ENCODE data around the gene GPRIN2.

The GPRIN2 gene

GRCh38 chr10:46523119-46523961 is 33.1 kb downstream of the GPRIN2 start:
- no peak for TF ChIP-seq CTCF (IDR thresholded peaks at IDR 0.05; ENCODE audit: low read length, missing control alignments)
- peak; percentile 50 for DNase-seq (ENCODE audit: low read depth)

GRCh38 chr10:46522295-46523118 is 34.0 kb downstream of the GPRIN2 start:
- TF ChIP-seq CTCF (IDR thresholded peaks at IDR 0.05; ENCODE audit: low read length, missing control alignments) = no peak
- no peak overlapping the region for H3K4me3 ChIP-seq (replicated peaks; ENCODE audit: low read depth, low read length)
- DNase-seq (ENCODE audit: low read depth) = no peak

More at GRCh38 chr10:46523119-46523961, 33.1 kb downstream of the GPRIN2 start:
- H3K4me3 ChIP-seq (replicated peaks; ENCODE audit: low read depth, low read length) = no peak overlapping the region

GRCh38 chr10:46520941-46521340 is 35.5 kb downstream of the GPRIN2 start:
- peak; percentile 44 for DNase-seq (ENCODE audit: low read depth)
- H3K4me3 ChIP-seq (replicated peaks; ENCODE audit: low read depth, low read length) = no peak overlapping the region
- no peak for TF ChIP-seq CTCF (IDR thresholded peaks at IDR 0.05; ENCODE audit: low read length, missing control alignments)

- no peak for TF ChIP-seq CTCF (IDR thresholded peaks at IDR 0.05; ENCODE audit: low read length, missing control alignments)
- no peak for DNase-seq (ENCODE audit: low read depth)
- H3K4me3 ChIP-seq (replicated peaks; ENCODE audit: low read depth, low read length) = no peak overlapping the region
Observed at GRCh38 chr10:46520381-46520780, 36.1 kb downstream of the GPRIN2 start.

- DNase-seq (ENCODE audit: low read depth) = no peak
- H3K4me3 ChIP-seq (replicated peaks; ENCODE audit: low read depth, low read length) = no peak overlapping the region
- no peak for TF ChIP-seq CTCF (IDR thresholded peaks at IDR 0.05; ENCODE audit: low read length, missing control alignments)
Observed at GRCh38 chr10:46518028-46518725, 38.3 kb downstream of the GPRIN2 start.

- H3K4me3 ChIP-seq (replicated peaks; ENCODE audit: low read depth, low read length) = no peak overlapping the region
- no peak for TF ChIP-seq CTCF (IDR thresholded peaks at IDR 0.05; ENCODE audit: low read length, missing control alignments)
- DNase-seq (ENCODE audit: low read depth) = no peak
Observed at GRCh38 chr10:46517541-46517940, 38.9 kb downstream of the GPRIN2 start.
